Panc1 (cell line): ENCODE results near the gene BICRA. TPM values are rescaled to one million over a fixed set of nuclear protein-coding genes. Genes with fewer than 3 reads are reported as not detected.
"Not testable (repeated sequence)": the region's sequence is repeated elsewhere in the genome, so short reads cannot be mapped to it uniquely, and the experiment has no call there.

ENCODE experiments used
- ATAC-seq: fragments of 200-7000 bp; cut with Tn5 transposase; 2 replicates; pipeline ENCODE4 v1.9.1; 2020; ENCODE audit warnings: mild to moderate bottlenecking, moderate library complexity
- BruUV-seq: library from RNA; stranded (reverse); fragments of 400-500 nt; replicated peaks from 2 replicates; lab custom pipeline; 2021; lab: Mats Ljungman, UMichigan
- CTCF ChIA-PET: fragments of 300-600 bp; sonication (Branson Sonifier 250); formaldehyde crosslinking; loops from one replicate; lab custom pipeline; 2022; ENCODE audit warnings: antibody characterized with exemption; lab: Charles Lee
- POLR2A ChIA-PET: fragments of 300-600 bp; sonication (Branson Sonifier 250); formaldehyde crosslinking; loops from one replicate; lab custom pipeline; 2022; ENCODE audit warnings: antibody characterized with exemption; lab: Charles Lee
- DNase-seq: peaks from one replicate; pipeline ENCODE4 v3.0.0-alpha.2; 2010; ENCODE audit warnings: low read depth, low spot score
- H3K27ac ChIP-seq: 2 replicates; pipeline ENCODE4 v1.5.1; 2011; ENCODE audit warnings: mild to moderate bottlenecking, low read length, inconsistent platforms
- H3K27me3 ChIP-seq: fragments of 200-500 bp; sonication (Bioruptor generic); 2 replicates; pipeline ENCODE4 v1.6.0; 2014; ENCODE audit warnings: low read length, inconsistent platforms; ENCODE audit not compliant: control insufficient read depth, insufficient read depth
- H3K36me3 ChIP-seq: fragments of 200-500 bp; sonication (Bioruptor generic); 2 replicates; pipeline ENCODE4 v1.5.1; 2014; ENCODE audit warnings: inconsistent platforms, mild to moderate bottlenecking, low read length, moderate library complexity; ENCODE audit not compliant: control insufficient read depth, insufficient read depth
- H3K4me1 ChIP-seq: 2 replicates; pipeline ENCODE4 v1.5.1; 2011; ENCODE audit warnings: inconsistent platforms, mild to moderate bottlenecking, low read length, moderate library complexity; ENCODE audit not compliant: control insufficient read depth, insufficient read depth
- H3K4me3 ChIP-seq, 2 experiments: 2 replicates each; pipeline ENCODE4 v1.5.1; 2011 to 2012; ENCODE audit warnings: low read depth in 2 of 2, low read length in 2 of 2, mild to moderate bottlenecking in 2 of 2, inconsistent platforms in 1 of 2, moderate library complexity in 1 of 2
- H3K9me3 ChIP-seq: fragments of 200-500 bp; sonication (Bioruptor generic); 2 replicates; pipeline ENCODE4 v1.5.1; 2014; ENCODE audit warnings: low read depth, mild to moderate bottlenecking, inconsistent platforms, low read length, moderate library complexity; ENCODE audit not compliant: control insufficient read depth, insufficient read depth
- CTCF ChIP-seq: fragments of 450-650 bp; IDR thresholded peaks from 2 replicates; pipeline ENCODE4 v1.5.1; 2017; ENCODE audit warnings: mild to moderate bottlenecking
- POLR2AphosphoS5 ChIP-seq: IDR thresholded peaks from 2 replicates; pipeline ENCODE4 v1.6.1; 2012; ENCODE audit warnings: mild to moderate bottlenecking, low read depth, low read length, moderate library complexity
- REST ChIP-seq, 2 experiments: IDR thresholded peaks; 2 replicates each; pipeline ENCODE4 v1.6.1; 2011 to 2012; ENCODE audit warnings: low read depth in 2 of 2, control low read depth in 1 of 2, low read length in 1 of 2, mild to moderate bottlenecking in 1 of 2, moderate library complexity in 1 of 2; ENCODE audit not compliant: insufficient read depth in 1 of 2
- SIN3A ChIP-seq: IDR thresholded peaks from 2 replicates; pipeline ENCODE4 v1.6.1; 2012; ENCODE audit warnings: low read depth, mild to moderate bottlenecking, low read length, moderate library complexity, borderline replicate concordance; ENCODE audit not compliant: insufficient read depth
- TCF7L2 ChIP-seq: IDR thresholded peaks from 2 replicates; pipeline ENCODE4 v1.6.1; 2011; ENCODE audit warnings: mild to moderate bottlenecking, low read depth, low read length, inconsistent platforms
- in situ Hi-C: cut with HindIII; loops from 2 replicates; pipeline ENCODE4 v1.10.0; 2016; ENCODE audit warnings: low sequenced_read_pairs, low pct_unique_long_range_greater_than_20kb
- intact Hi-C: fragments of 100-400 bp; cut with micrococcal nuclease; formaldehyde crosslinking; loops from one replicate; pipeline ENCODE4 v1.10.0; 2022; ENCODE audit not compliant: unreplicated experiment
- total RNA-seq: library from RNA; stranded (reverse); gene quantifications from one replicate; pipeline ENCODE4 v1.2.1, GENCODE V29; 2021; ENCODE audit not compliant: unreplicated experiment

The BICRA gene
- total RNA-seq, 1 experiment from 2014 or later, result 13.7 TPM

- Histone ChIP-seq H3K36me3 (peaks cover 3% of the 10 kb centered on the region; the same call in 1 of the 2 replicates), H3K4me1 (peaks cover 6% of the 10 kb centered on the region), H3K9me3 (no peaks in the 10 kb centered on the region), H3K27ac (peak overlapping the region; percentile 80), H3K27me3 (no peaks in the 10 kb centered on the region), H3K4me3 (peak overlapping the region in 1 of 2 experiments; percentile 41; a peak in 1 of 4 replicates)
- no peak for DNase-seq
- TF ChIP-seq REST (IDR thresholded peaks at IDR 0.05; ENCODE audit: insufficient read depth in 1 of 2, low read depth in 2 of 2, low read length in 1 of 2) (no peak), CTCF (no peak), TCF7L2 (no peak), POLR2AphosphoS5 (no peak), SIN3A (no peak)
- ATAC-seq, result no peak
- intact Hi-C loops (no loop called here), in situ Hi-C loops (no loop called here)
- CTCF ChIA-PET, result interaction anchor here (2.3 kb wide), 1 partner anchor 30 kb away, joined by 7 read pairs; the partner anchor contains the start of gene EHD2
- POLR2A ChIA-PET, result no interaction called here
- TSS peak; percentile 44 for BruUV-seq
These were observed 133.7 kb downstream of the BICRA start for GRCh38 chr19:47742634-47743033.

GRCh38 chr19:47745010-47745901 is 136.3 kb downstream of the BICRA start, which contains the start of gene NOP53:
Gene NOP53, plus strand, starts transcription at chr19:47745546. Its CDS starts 14 bp downstream, at chr19:47745560.
- no TSS peak for BruUV-seq
- in situ Hi-C loops, result no loop called here
- ATAC-seq (peak; percentile 84), DNase-seq (peak; percentile 80)
- peaks cover 3% of the 10 kb centered on the region; the same call in 1 of the 2 replicates for H3K36me3 ChIP-seq
- ChIA-PET CTCF (no interaction called here), POLR2A (no interaction called here)
- peak within 1 kb of the TSS; percentile 85 for H3K27ac ChIP-seq
- TF ChIP-seq POLR2AphosphoS5, result peak; percentile 91
- no peak for TF ChIP-seq TCF7L2
- TF ChIP-seq SIN3A, result 0 out of 2 replicates have a peak, but pooled peaks have one; percentile 62
- no peak for TF ChIP-seq REST (IDR thresholded peaks at IDR 0.05; ENCODE audit: insufficient read depth in 1 of 2, low read depth in 2 of 2, low read length in 1 of 2)
- peak within 1 kb of the TSS; percentile 64 for H3K4me3 ChIP-seq
- intact Hi-C loops, result no loop called here
- H3K4me1 ChIP-seq, result peaks cover 6% of the 10 kb centered on the region
- H3K9me3 ChIP-seq, result no peaks in the 10 kb centered on the region
- no peaks in the 10 kb centered on the region for H3K27me3 ChIP-seq

GRCh38 chr19:47746129-47746528 is 137.2 kb downstream of the BICRA start:
- H3K27ac ChIP-seq, result peak overlapping the region; percentile 56
- in situ Hi-C loops, result not testable (repeated sequence)

More at GRCh38 chr19:47746129-47746528, 137.2 kb downstream of the BICRA start:
- ATAC-seq, H3K9me3 ChIP-seq, DNase-seq, POLR2A ChIA-PET, CTCF ChIA-PET, H3K27me3 ChIP-seq, H3K4me1 ChIP-seq, intact Hi-C loops, H3K36me3 ChIP-seq: not testable (repeated sequence)
- BruUV-seq, result TSS peak; percentile 79
- peak overlapping the region; percentile 64 for H3K4me3 ChIP-seq
